HepG2 (cell line): ENCODE data around the gene DQX1. TPM values are rescaled to one million over a fixed set of nuclear protein-coding genes. Genes with fewer than 3 reads are reported as not detected.
A peak's percentile ranks its signal among the peaks of the same experiment; 100 is the strongest.

Source experiments
- FOXA1 ChIP-seq, 2 experiments: fragments of 450-650 bp in 1 of 2; sonication (generic) in 1 of 2; formaldehyde crosslinking in 1 of 2; IDR thresholded peaks; 2 replicates each; pipeline versions ENCODE4 v1.4.0 to v1.6.1; 2016 to 2020; ENCODE audit warnings: missing genetic modification reagents in 1 of 2
- ISL2 ChIP-seq: sonication (generic); formaldehyde crosslinking; IDR thresholded peaks from 2 replicates; pipeline ENCODE4 v1.5.0; 2020; ENCODE audit warnings: missing genetic modification reagents
- KDM6A ChIP-seq: IDR thresholded peaks from 2 replicates; pipeline ENCODE4 v1.6.1; 2016; ENCODE audit warnings: low read depth
- KLF16 ChIP-seq, 2 experiments: sonication (generic) in 1 of 2; formaldehyde crosslinking in 1 of 2; IDR thresholded peaks; 2 replicates each; pipeline versions ENCODE4 v1.6.1 to v1.8.0; 2016 to 2023; ENCODE audit warnings: missing genetic modification reagents in 2 of 2, missing compliant biosample characterization in 1 of 2
- SP5 ChIP-seq: IDR thresholded peaks from 2 replicates; pipeline ENCODE4 v1.6.1; 2016; ENCODE audit warnings: low read depth, borderline replicate concordance
- SSRP1 ChIP-seq: IDR thresholded peaks from 2 replicates; pipeline ENCODE4 v1.6.1; 2016; ENCODE audit warnings: control low read depth
- YEATS2 ChIP-seq: sonication (generic); formaldehyde crosslinking; IDR thresholded peaks from 2 replicates; pipeline ENCODE4 v1.4.0; 2020; ENCODE audit warnings: missing genetic modification reagents, borderline replicate concordance
- YY1 ChIP-seq: IDR thresholded peaks from 2 replicates; pipeline ENCODE4 v1.6.1; 2011; ENCODE audit warnings: low read length, low read depth, moderate library complexity, mild to moderate bottlenecking; ENCODE audit not compliant: insufficient read depth, insufficient replicate concordance
- ZBTB1 ChIP-seq: sonication (generic); formaldehyde crosslinking; IDR thresholded peaks from 2 replicates; pipeline ENCODE4 v1.4.0; 2020; ENCODE audit warnings: missing genetic modification reagents, borderline replicate concordance
- ZNF737 ChIP-seq: sonication (generic); formaldehyde crosslinking; IDR thresholded peaks from 2 replicates; pipeline ENCODE4 v1.5.0; 2020; ENCODE audit warnings: missing genetic modification reagents, mild to moderate bottlenecking, borderline replicate concordance
- polyA plus RNA-seq, 8 experiments: library from polyadenylated mRNA; depleted of rRNA in 3 of 8; stranded (reverse) in 7 of 8; unstranded in 1 of 8; fragments of >200 nt; fragmentation: Illumina TruSeq in 4 of 8; extraction: Trizol in 4 of 8; gene quantifications; 2 replicates each; pipeline versions ENCODE4 v1.2.1 to v1.2.3, GENCODE V29; 2011 to 2016; ENCODE audit warnings: low read depth in 4 of 8, missing spikeins in 1 of 8, mixed read lengths in 1 of 8; ENCODE audit not compliant: insufficient read depth in 1 of 8
- total RNA-seq, 5 experiments: library from RNA; depleted of rRNA; stranded (reverse); fragments of >200 nt; fragmentation: Illumina TruSeq; extraction: Trizol; gene quantifications; 2 replicates each; pipeline ENCODE4 v1.2.3, GENCODE V29; 2016; ENCODE audit warnings: low read depth in 1 of 5
- TF ChIP-seq, protein P1 (sequence below): sonication (generic); formaldehyde crosslinking; IDR thresholded peaks from 2 replicates; pipeline ENCODE4 v1.5.1; 2020; ENCODE audit warnings: mild to moderate bottlenecking, moderate library complexity, missing genetic modification reagents
- TF ChIP-seq, protein P2 (sequence below): IDR thresholded peaks from 2 replicates; pipeline ENCODE4 v1.6.1; 2016; ENCODE audit warnings: mild to moderate bottlenecking, missing biosample characterization, missing genetic modification reagents
- TF ChIP-seq, protein P3 (sequence below): sonication (generic); formaldehyde crosslinking; IDR thresholded peaks from 2 replicates; pipeline ENCODE4 v1.4.0; 2020; ENCODE audit warnings: missing genetic modification reagents, mild to moderate bottlenecking, borderline replicate concordance
- TF ChIP-seq, protein P4 (sequence below): sonication (generic); formaldehyde crosslinking; IDR thresholded peaks from 2 replicates; pipeline ENCODE4 v1.4.0; 2020; ENCODE audit warnings: mild to moderate bottlenecking, low read depth, missing genetic modification reagents
- TF ChIP-seq, protein P5 (sequence below): sonication (generic); formaldehyde crosslinking; IDR thresholded peaks from 2 replicates; pipeline ENCODE4 v1.8.0; 2022; ENCODE audit warnings: missing genetic modification reagents, mild to moderate bottlenecking, borderline replicate concordance
- TF ChIP-seq, protein P6 (sequence below): sonication (generic); formaldehyde crosslinking; IDR thresholded peaks from 2 replicates; pipeline ENCODE4 v1.4.0; 2020; ENCODE audit warnings: mild to moderate bottlenecking, missing genetic modification reagents

DQX1 gene
- total and polyA plus RNA-seq, 2 of the 13 experiments (the other 11 are each of a cell fraction or from before 2014, with no cell fraction given) = 27.6 to 89.8 TPM

DNA sequence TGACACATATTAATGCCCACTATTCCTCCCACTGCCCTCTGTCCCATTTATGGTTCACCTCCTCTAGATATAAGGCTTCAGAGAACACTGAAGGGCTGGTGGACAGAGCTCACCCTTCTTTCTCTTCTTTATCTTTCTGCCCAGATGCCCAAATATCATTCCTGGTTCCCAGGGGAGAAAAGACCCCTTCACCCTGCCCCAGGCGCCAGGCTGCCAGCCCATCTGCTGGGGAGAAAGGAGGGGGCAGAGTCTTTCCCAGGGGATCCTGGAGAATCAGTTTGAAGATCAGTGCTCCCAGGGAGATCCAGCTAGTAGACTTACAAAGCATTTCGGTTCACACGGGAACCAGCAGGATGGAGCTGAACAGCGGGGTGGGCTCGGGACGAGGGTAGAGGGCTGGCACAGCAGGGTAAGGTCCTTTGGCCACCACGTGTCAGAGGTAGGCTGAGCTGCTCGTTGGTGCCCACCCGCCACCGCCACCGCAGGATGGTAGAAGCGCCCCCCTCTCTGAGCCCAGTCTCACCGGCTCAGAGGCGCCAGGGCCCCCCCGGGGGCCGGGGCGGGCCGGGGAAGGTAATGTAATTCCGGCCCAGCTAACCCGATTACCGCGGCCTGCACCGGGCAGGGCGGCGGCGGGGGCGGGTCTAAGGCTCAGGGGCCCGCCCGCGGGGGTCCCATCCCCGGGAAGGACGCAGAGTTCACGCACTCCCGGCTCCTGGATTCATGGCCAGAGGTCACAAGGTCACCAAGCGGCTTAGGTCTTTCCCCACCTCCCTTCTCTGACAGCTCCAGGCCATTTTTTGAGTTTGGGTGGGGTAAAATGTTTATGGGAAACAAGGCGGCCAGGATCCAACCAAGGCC, 13.1 kb downstream of the DQX1 start (continued):
- TF ChIP-seq, protein P1, sequence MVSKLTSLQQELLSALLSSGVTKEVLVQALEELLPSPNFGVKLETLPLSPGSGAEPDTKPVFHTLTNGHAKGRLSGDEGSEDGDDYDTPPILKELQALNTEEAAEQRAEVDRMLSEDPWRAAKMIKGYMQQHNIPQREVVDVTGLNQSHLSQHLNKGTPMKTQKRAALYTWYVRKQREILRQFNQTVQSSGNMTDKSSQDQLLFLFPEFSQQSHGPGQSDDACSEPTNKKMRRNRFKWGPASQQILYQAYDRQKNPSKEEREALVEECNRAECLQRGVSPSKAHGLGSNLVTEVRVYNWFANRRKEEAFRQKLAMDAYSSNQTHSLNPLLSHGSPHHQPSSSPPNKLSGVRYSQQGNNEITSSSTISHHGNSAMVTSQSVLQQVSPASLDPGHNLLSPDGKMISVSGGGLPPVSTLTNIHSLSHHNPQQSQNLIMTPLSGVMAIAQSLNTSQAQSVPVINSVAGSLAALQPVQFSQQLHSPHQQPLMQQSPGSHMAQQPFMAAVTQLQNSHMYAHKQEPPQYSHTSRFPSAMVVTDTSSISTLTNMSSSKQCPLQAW (CRISPR knock-in tag) = peak; percentile 70
- TF ChIP-seq ZNF737 (CRISPR knock-in tag) = no peak
- TF ChIP-seq, protein P2, sequence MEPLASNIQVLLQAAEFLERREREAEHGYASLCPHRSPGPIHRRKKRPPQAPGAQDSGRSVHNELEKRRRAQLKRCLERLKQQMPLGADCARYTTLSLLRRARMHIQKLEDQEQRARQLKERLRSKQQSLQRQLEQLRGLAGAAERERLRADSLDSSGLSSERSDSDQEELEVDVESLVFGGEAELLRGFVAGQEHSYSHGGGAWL (CRISPR knock-in tag) = peak; percentile 32; the same call in 1 of the 2 replicates
- no peak for TF ChIP-seq KDM6A (CRISPR knock-in tag)
- TF ChIP-seq KLF16 (CRISPR knock-in tag; IDR thresholded peaks at IDR 0.05) = peak in 1 of 2 experiments; percentile 39; a peak in 1 of 4 replicates
- 0 out of 2 replicates have a peak, but pooled peaks have one; percentile 12 for TF ChIP-seq ISL2 (CRISPR knock-in tag)
- no peak for TF ChIP-seq ZBTB1
- TF ChIP-seq YEATS2 (CRISPR knock-in tag) = peak; percentile 17; the same call in 1 of the 2 replicates
- TF ChIP-seq, protein P3, sequence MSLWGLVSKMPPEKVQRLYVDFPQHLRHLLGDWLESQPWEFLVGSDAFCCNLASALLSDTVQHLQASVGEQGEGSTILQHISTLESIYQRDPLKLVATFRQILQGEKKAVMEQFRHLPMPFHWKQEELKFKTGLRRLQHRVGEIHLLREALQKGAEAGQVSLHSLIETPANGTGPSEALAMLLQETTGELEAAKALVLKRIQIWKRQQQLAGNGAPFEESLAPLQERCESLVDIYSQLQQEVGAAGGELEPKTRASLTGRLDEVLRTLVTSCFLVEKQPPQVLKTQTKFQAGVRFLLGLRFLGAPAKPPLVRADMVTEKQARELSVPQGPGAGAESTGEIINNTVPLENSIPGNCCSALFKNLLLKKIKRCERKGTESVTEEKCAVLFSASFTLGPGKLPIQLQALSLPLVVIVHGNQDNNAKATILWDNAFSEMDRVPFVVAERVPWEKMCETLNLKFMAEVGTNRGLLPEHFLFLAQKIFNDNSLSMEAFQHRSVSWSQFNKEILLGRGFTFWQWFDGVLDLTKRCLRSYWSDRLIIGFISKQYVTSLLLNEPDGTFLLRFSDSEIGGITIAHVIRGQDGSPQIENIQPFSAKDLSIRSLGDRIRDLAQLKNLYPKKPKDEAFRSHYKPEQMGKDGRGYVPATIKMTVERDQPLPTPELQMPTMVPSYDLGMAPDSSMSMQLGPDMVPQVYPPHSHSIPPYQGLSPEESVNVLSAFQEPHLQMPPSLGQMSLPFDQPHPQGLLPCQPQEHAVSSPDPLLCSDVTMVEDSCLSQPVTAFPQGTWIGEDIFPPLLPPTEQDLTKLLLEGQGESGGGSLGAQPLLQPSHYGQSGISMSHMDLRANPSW (CRISPR knock-in tag) = peak; percentile 49; the same call in 1 of the 2 replicates
- TF ChIP-seq SP5 (CRISPR knock-in tag) = peak; percentile 59; the same call in 1 of the 2 replicates
- TF ChIP-seq FOXA1 (IDR thresholded peaks at IDR 0.05) = no peak
- TF ChIP-seq FOXA1 (CRISPR knock-in tag; IDR thresholded peaks at IDR 0.05) = no peak
- TF ChIP-seq, protein P4, sequence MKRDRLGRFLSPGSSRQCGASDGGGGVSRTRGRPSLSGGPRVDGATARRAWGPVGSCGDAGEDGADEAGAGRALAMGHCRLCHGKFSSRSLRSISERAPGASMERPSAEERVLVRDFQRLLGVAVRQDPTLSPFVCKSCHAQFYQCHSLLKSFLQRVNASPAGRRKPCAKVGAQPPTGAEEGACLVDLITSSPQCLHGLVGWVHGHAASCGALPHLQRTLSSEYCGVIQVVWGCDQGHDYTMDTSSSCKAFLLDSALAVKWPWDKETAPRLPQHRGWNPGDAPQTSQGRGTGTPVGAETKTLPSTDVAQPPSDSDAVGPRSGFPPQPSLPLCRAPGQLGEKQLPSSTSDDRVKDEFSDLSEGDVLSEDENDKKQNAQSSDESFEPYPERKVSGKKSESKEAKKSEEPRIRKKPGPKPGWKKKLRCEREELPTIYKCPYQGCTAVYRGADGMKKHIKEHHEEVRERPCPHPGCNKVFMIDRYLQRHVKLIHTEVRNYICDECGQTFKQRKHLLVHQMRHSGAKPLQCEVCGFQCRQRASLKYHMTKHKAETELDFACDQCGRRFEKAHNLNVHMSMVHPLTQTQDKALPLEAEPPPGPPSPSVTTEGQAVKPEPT (CRISPR knock-in tag) = no peak
- TF ChIP-seq, protein P5, sequence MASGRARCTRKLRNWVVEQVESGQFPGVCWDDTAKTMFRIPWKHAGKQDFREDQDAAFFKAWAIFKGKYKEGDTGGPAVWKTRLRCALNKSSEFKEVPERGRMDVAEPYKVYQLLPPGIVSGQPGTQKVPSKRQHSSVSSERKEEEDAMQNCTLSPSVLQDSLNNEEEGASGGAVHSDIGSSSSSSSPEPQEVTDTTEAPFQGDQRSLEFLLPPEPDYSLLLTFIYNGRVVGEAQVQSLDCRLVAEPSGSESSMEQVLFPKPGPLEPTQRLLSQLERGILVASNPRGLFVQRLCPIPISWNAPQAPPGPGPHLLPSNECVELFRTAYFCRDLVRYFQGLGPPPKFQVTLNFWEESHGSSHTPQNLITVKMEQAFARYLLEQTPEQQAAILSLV (CRISPR knock-in tag) = peak; percentile 59; the same call in 1 of the 2 replicates
- no peak for TF ChIP-seq SSRP1 (CRISPR knock-in tag)
- TF ChIP-seq, protein P6, sequence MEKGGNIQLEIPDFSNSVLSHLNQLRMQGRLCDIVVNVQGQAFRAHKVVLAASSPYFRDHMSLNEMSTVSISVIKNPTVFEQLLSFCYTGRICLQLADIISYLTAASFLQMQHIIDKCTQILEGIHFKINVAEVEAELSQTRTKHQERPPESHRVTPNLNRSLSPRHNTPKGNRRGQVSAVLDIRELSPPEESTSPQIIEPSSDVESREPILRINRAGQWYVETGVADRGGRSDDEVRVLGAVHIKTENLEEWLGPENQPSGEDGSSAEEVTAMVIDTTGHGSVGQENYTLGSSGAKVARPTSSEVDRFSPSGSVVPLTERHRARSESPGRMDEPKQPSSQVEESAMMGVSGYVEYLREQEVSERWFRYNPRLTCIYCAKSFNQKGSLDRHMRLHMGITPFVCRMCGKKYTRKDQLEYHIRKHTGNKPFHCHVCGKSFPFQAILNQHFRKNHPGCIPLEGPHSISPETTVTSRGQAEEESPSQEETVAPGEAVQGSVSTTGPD (CRISPR knock-in tag) = no peak
- TF ChIP-seq YY1 = peak; percentile 36
